ENCODE measurements around the gene G3BP1.
"Not testable (repeated sequence)": the region's sequence is repeated elsewhere in the genome, so short reads cannot be mapped to it uniquely, and the experiment has no call there.

Gene G3BP1

DNA sequence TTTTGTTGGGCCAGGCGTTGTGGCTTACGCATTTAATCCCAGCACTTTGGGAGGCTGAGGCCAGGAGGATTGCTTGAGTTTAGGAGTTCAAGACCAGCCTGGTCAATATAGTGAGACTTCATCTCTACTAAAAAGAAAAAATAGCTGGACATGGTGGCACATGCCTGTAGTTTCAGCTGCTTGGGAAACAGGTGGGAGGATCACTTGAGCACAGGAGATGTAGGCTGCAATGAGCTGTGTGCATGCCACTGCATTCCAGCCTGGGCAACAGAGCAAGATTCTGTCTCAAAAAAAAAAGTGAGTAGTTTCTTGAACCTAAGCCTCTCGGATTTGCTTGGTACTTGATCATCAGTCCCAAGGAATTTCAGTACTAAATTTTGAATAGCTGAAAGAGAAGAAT lies 26.9 kb downstream of the G3BP1 start:
- DNase-seq (ENCODE audit: low spot score) = no peak

DNA sequence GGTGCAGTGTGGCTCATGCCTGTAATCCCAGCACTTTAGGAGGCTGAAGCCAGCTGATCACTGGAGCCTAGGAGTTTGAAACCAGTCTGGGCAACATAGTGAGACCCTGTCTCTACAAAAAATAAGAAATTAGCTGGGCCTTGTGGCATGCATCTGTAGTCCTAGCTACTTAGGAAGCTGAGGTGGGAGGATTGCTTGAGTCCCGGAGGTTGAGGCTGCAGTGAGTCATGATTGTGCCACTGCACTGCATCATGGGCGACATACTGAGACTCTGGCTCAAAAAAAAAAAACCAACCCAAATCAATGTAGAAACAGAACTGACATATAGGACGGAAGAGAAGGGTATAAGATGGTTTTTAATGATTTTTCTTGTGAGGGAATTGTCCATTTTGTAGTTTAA lies 27.7 kb downstream of the G3BP1 start:
- DNase-seq (ENCODE audit: low spot score) = no peak

DNA sequence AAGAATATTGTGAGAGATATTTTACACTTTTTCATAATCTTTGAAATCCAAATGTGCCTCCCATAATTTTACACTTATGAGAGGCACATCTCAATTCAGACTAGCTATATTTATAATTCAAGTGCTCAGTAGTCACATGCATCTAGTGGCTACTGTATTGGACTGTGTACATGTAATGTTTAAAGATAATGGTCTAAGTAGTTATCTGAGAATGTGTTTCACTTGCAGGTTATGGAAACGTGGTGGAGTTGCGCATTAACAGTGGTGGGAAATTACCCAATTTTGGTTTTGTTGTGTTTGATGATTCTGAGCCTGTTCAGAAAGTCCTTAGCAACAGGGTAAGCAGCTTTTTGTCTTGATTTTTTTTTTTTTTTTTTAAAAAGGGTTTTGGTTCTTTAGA lies 28.8 kb downstream of the G3BP1 start:
- DNase-seq (ENCODE audit: low spot score) = no peak

DNA sequence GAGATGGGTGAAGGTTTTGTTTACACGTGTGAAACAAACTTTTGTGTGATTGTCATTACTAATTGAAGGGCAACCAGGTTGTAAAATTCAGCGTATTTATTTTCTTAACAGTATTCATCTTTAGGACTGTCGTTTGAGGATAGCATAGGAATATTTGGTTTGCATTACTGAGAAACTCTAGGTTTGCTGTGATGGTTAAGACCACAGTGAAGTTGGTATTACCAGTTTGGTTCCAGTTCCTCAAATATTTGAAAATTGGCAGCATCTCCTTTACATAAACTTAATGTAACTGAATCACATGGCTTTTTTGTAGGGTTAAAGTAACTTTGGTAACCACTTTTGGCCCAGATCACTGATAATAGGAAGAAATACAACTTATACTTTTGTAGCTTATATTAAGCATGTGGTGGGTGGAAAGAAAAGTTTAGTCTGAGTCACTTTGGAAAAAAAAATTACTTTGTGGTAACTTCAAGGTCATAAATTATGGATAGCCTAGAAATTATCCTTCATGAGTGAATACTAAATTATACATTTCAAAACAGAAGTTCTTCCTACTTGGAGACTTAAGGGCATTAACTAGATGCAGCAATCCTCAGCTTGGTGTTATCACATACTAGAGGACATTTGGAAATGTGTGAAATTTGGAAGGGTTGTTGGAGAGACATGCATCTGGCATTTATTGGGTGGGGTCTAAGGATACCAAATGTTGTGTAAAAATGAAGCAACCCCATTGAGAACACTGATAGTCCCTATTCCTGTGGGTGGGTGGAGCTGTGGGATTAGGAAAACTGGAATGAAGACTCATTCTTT lies 33.9 kb downstream of the G3BP1 start:
- DNase-seq (ENCODE audit: low spot score) = peak; percentile 69

DNA sequence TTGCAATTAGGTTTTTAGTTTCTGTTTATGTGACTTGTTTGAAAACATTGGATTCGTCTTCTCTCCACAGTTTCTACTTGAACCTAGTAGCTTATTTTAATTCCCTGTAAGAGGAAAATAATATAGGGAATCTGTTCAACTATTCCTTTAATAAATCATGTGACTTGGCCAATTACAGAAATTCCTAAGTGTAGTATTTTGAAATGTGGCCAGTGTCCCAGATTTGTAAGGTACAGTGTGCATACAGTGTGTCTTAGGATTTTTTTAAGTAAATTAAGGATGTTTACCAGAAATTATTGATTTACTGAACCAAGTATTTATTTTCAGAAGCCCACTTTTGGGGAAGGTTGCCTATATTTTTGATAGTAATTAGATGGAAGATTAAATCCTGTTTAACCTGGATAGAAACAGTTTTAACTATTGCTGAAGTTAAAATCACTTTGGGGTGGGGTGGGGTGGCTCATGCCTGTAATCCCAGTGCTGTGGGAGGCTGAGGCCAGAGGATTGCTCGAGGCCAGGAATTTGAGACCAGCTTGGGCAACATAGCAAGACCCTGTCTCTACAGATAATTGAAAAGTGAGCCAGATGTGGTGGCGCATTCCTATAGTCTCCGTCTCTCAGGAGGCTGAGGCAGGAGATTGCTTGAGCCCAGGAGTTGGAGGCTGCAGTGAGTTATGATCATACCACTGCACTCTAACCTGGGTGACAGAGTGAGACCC lies 36.9 kb downstream of the G3BP1 start:
- no peak for DNase-seq (ENCODE audit: low spot score)

DNA sequence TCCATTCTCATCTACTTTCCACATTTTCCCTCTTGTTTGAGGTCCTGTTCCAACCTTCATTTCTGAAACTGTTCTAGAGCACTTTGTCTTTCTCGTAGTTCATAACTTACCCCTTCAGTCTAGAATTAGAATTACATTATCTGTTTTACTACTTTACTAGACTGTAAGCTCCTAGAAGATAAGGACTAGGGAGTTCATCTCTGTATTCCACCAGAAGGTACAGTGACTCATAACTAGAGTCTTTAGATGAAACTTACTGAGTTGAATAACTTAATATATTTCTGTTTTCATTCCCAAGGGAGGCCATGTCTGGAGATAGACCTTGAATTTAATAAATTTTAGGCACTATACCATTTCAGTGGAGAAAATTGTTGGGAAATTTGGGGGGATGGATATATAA lies 38.7 kb downstream of the G3BP1 start:
- no peak for DNase-seq (ENCODE audit: low spot score)

DNA sequence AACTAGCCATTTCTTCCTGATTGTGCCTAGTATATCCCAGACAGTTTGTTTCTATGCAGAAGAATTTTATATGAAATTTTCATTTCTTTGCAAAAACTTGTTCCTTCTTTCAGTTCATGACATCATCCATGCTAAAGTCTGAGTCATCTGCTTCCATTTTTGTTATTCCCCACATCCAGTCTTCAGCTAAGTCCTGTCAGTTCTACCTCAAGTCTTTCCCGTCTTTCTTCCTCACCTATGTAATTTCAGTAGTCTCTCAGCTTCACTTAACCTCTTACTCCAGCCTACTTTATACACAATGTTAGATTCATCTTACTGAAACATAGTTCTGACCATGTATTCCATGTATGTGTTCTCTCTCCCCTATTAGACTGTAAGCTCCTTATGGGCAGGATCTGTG lies 39.1 kb downstream of the G3BP1 start:
- no peak for DNase-seq (ENCODE audit: low spot score)

DNA sequence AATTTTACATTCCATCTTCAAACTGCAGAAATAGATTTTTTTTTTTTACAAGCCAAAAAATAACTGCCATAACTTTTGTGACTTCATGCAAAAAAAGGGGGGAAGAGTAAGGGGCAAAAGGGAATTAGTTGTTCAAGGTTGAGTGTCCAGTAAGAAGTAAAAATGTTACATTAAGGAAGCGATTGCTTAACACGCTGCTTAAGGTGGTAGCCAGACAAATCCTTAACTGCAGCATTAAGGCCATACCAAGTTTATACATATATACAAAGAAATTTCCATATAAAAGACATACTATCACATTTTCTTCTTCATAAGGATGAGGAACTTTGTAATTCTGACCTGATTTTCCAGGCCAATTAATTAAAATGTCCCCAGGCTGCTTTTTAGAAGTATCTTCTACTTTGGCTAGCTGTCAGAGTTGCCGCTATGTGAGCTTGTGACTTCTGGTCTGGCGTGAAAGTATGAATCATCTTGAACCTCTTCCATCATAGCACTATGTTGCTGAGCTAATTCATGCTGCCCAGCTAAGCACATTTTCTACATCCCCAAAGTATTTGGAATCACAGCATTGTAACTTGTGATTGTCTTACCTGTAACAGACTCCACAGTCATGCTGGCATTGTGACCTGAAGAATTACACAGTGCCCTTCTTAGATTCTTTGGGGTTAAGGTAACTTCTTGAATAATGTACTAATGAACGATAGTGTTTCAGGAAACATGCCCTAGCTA lies 40.0 kb downstream of the G3BP1 start:
- peak; percentile 45 for DNase-seq (ENCODE audit: low spot score)

DNA sequence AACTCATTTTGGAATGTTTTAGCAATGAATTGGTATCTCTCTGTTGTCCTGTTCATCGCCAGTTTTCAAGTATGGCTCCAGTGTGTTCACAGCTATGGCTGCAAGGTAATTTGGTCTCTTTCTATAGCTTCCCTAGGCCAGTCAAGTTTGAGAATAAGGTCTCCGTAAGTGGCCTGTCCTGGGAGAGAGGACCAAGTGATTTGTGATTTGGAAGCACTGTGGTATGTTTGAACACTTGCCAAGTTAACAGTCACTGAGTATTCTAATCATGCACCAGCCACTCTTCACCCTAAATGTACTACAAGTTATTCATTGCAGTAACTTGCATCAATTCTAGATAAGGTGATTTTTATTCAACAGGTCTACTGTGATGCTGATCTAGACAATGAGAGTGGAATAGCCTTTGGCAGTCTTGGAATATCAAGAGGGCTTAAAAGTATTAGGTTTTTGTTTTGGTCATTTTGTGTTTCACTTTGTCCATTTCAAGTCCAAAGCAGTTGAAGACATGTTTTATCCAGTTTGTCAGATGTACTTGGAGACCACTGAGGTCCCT lies 41.1 kb downstream of the G3BP1 start:
- peak; percentile 9 for DNase-seq (ENCODE audit: low spot score)

DNA sequence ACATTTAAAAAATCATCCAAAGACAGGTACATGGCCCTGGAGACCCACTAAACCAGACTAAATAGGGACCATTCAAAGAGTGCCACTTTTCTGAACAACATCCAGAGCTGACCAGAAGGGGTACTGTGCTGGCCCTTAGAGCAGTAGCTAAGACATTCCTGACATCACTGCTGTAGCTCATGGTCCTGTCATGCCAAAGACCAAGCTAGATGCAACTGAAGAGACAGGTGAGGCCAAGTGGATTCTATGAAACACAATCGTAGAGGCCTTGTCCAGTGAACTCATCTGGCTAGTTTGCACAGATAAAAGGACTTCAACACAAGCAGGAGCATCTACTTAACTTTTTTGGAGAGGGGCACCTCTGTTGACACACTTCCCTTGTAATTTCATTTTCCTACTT lies 43.3 kb downstream of the G3BP1 start:
- DNase-seq (ENCODE audit: low spot score) = no peak

DNA sequence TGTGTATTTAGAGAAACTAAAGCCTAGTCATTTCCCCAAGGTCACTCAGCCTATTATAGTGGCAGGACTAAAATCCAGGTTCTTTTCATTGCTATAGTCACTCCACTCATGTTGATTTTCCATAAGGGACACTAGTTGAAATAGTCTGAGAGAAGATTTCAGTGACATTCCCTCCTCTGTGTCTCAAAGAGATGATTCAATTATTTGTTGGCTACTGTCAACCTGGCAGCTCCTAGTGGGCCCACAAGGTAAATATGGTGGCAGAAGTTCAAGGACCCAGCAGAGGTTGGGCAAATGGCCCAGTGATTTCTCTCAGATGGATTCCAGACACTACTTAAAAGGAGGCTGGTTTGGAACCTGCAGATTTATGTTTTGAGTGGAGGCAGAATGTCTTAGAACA lies 48.1 kb downstream of the G3BP1 start:
- DNase-seq (ENCODE audit: low spot score) = no peak

DNA sequence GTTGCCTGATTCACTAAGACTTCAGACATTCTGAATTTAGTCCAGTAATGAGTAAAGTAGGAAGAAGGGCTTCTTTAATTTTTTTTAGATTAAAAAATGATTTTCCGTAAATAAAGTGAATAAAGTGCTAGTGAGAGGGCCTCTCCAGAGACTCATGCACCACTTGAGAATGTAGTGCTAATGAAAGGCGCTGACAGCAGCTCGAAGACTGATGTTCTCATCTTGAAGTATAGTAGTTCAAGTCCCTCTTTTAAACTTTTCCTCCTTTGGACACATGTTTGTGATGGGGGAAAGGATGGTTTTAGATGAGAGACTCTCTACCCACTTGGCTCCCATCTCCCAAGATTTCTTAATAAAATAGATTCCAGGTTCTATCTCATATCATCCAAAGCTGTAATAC lies 48.5 kb downstream of the G3BP1 start:
- no peak for DNase-seq (ENCODE audit: low spot score)

DNA sequence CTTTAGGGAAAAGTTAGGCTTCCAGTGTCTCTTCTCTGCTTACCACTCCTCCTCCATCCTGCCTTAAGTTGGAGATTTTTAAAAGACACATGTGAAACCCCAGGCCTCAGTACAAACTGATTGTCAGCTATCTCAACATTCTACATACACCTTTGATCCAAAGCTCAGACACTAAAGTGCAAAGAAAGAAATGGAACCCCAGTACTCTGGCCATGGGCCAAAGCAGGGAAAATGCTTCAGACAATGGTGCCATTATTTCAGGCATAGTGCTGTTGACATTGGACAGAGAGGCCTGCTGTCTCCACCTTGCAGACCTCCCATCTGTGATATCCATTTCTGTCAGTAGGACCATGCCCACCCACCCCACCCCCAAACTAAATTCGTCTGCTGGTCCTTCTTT lies 49.1 kb downstream of the G3BP1 start:
- no peak for DNase-seq (ENCODE audit: low spot score)

DNA sequence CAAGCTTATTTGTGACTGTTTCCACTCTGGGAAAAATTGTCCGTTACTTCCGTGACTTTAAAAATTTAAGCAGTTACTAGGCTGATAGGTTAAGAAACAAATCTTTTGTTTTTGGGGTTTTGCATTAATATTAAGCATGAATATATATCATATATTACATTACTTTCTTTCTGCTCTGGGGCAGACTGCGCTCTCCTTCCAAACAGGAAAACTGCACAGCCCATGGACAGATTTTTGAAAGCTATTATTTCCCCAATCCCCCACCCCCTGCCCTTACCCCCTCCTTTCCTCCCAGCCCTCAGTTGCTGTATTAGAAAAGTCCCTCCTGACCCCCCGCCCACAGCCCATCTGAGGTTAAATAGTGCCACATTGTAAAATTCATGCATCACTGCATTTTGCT lies 50.4 kb downstream of the G3BP1 start:
- no peak for DNase-seq (ENCODE audit: low spot score)

DNA sequence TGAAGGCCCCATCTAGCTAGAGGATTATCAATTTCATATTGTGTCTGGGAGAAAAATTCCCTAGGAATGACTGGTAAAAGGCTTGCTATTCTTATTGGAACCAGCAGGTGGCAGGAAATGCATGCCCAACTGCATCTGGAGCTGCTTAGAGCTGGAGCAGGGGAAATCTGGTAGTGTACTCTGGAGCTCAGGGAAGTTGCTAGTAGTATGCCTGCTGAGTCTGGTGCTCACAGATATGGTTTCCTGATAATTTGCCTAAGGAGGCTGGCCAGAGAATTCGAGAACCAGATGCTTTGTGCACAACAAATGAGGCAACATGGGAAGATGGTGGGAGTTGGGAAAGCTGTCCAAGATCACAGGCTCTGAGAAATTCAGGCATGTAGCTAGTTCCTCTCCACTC lies 53.7 kb downstream of the G3BP1 start:
- DNase-seq (ENCODE audit: low spot score) = peak; percentile 84

DNA sequence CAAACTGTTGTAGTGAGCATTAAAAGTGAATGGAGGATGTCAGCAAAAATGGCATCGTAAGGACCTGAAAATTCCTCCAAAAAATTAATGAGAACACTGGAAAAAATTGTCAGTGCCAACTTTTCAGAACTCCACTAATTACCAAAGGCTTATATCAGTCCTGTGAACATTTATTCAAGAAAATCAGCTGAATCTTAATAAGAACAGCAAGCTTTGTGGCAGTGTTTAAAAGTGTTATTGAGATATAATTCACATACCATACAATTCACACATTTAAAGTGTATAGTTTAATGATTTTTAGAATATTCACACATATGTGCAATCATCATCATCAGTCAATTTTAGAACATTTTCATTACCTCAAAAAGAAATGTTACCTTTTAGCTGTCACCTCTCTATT lies 57.6 kb downstream of the G3BP1 start:
- no peak for DNase-seq (ENCODE audit: low spot score)

DNA sequence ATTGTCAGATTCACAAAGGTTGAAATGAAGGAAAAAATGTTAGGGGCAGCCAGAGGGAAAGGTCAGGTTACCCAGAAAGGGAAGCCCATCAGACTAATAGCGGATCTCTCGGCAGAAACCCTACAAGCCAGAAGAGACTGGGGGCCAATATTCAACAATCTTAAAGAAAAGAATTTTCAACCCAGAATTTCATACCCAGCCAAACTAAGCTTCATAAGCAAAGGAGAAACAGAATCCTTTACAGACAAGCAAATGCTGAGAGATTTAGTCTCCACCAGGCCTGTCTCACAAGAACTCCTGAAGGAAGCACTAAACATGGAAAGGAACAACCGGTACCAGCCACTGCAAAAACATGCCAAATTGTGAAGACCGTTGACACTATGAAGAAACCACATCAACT lies 61.1 kb downstream of the G3BP1 start:
- DNase-seq (ENCODE audit: low spot score) = not testable (repeated sequence)

DNA sequence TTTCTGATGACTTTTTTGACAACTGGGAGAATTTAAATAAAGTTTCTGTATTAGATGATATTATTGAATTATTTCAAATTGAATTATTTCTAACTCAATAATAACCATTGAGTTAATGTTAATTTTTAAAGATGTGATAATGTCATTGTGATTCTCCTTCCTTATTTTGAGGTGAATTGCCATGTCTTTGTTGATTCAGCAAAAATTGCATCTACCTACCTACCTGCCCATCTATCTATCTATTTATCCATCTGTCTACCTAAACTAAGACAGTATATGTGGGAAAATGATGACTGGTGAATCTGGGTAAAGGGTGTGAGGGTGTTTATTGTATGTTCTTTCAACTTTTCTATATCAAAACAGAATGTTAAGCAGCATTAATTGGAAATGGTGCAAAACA lies 75.0 kb downstream of the G3BP1 start:
- DNase-seq (ENCODE audit: low spot score) = no peak

DNA sequence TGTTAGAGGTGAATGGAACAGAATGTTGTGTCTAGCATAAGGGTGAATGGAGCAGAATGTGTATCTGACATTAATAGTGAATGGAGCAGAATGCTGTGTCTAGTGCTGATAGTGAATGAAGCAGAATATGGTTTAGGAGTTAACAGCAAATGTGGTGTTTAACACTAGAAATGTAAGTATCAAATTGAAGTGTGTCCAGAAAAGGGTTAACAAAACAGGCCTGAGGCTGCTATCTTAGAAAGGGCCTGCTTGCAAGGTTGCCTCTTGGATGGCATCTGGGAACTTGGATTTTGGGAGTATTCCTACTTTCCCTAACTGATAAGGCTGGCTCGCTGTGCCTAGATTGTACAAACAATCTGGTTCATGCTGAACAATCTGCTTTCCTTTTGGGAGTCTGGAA lies 76.1 kb downstream of the G3BP1 start:
- DNase-seq (ENCODE audit: low spot score) = no peak

DNA sequence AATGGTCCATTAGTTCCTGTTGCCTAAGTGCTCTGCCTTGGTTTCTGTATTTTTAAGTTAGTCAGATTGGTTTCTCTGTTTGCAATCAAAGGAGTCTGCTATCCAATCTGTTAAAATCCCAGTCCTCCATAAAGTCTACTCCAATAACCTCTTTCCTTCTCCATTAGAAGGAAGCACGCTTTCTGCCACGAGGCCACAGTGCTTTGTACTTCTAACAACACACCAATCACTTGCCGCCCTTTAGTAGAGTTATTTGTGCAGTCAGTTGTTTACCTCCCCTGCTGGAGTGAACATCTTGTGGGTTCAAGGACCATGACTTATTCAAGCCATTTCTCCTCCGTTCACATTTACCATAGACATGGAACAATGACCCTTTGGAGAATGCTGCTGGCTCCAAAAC lies 83.9 kb downstream of the G3BP1 start:
- no peak for DNase-seq (ENCODE audit: low spot score)

DNA sequence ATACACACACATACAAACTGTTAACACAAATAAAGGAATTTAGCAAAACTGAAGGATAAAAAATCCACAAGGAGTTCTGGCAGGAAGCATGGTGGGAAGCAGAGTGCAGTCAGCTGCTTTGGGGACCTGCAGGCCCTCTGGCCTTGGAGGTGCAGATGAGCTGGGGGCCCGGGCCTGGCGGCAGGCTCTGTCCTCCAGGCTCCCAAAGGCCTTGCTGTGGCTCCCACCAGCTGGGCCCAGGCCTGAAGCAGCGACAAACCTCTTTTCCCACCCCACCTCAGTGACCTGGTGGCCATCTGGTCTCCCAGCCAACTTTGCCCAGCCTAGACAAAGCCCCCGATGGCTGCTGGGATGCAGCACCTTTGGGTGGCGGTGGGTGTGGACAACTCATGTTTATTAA lies 85.1 kb downstream of the G3BP1 start:
- DNase-seq (ENCODE audit: low spot score) = no peak

DNA sequence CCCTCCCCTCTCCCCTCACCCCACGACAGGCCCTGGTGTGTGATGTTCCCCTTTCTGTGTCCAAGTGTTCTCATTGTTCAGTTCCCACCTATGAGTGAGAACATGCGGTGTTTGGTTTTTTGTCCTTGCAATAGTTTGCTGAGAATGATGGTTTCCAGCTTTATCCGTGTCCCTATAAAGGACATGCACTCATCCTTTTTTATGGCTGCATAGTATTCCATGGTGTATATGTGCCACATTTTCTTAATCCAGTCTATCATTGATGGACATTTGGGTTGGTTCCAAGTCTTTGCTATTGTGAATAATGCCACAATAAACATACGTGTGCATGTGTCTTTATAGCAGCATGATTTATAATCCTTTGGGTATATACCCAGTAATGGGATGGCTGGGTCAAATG lies 89.1 kb downstream of the G3BP1 start:
- DNase-seq (ENCODE audit: low spot score) = not testable (repeated sequence)
